H9 (cell line): ENCODE data around the gene TARBP1. TPM values are rescaled to one million over a fixed set of nuclear protein-coding genes. Genes with fewer than 3 reads are reported as not detected.

Source experiments
- DNase-seq: peaks from one replicate; pipeline ENCODE4 v3.0.0-alpha.2; 2017
- H2AFZ ChIP-seq: one replicate; pipeline ENCODE4 v1.6.1; 2013; ENCODE audit warnings: mild to moderate bottlenecking, low read length, control low read depth, moderate library complexity
- H2AK5ac ChIP-seq: 2 replicates; pipeline ENCODE4 v1.6.1; 2013; ENCODE audit warnings: low read length, control low read depth, mixed read lengths; ENCODE audit not compliant: insufficient read length
- H2BK120ac ChIP-seq: one replicate; pipeline ENCODE4 v1.6.1; 2013; ENCODE audit warnings: low read depth, mild to moderate bottlenecking, low read length, control low read depth, inconsistent platforms; ENCODE audit not compliant: poor library complexity, severe bottlenecking
- H2BK12ac ChIP-seq: 2 replicates; pipeline ENCODE4 v1.6.1; 2013; ENCODE audit warnings: low read length, control low read depth, mixed read lengths, low read depth; ENCODE audit not compliant: insufficient read length
- H2BK15ac ChIP-seq: 2 replicates; pipeline ENCODE4 v1.6.1; 2013; ENCODE audit warnings: low read depth, low read length, control low read depth
- H2BK20ac ChIP-seq: one replicate; pipeline ENCODE4 v1.6.1; 2013; ENCODE audit warnings: low read depth, mild to moderate bottlenecking, low read length, control low read depth, inconsistent platforms; ENCODE audit not compliant: poor library complexity, severe bottlenecking
- H2BK5ac ChIP-seq: 2 replicates; pipeline ENCODE4 v1.6.1; 2013; ENCODE audit warnings: low read length, control low read depth, mixed read lengths; ENCODE audit not compliant: insufficient read length
- H3K14ac ChIP-seq: 2 replicates; pipeline ENCODE4 v1.6.1; 2013; ENCODE audit warnings: low read length, control low read depth; ENCODE audit not compliant: insufficient read depth
- H3K18ac ChIP-seq: 2 replicates; pipeline ENCODE4 v1.6.1; 2013; ENCODE audit warnings: low read depth, mild to moderate bottlenecking, mixed read lengths, low read length, control low read depth; ENCODE audit not compliant: insufficient read length
- H3K23ac ChIP-seq: 2 replicates; pipeline ENCODE4 v1.6.1; 2013; ENCODE audit warnings: low read length, control low read depth, mixed read lengths, low read depth; ENCODE audit not compliant: insufficient read length
- H3K23me2 ChIP-seq: 2 replicates; pipeline ENCODE4 v1.6.1; 2013; ENCODE audit warnings: low read depth, mild to moderate bottlenecking, mixed read lengths, low read length, control low read depth; ENCODE audit not compliant: insufficient read length, poor library complexity, severe bottlenecking
- H3K27ac ChIP-seq: 2 replicates; pipeline ENCODE4 v1.5.1; 2013; ENCODE audit warnings: low read length, control low read depth, mixed read lengths, low read depth; ENCODE audit not compliant: insufficient read length
- H3K27me3 ChIP-seq: 2 replicates; pipeline ENCODE4 v1.6.1; 2013; ENCODE audit warnings: low read length, control low read depth, inconsistent platforms; ENCODE audit not compliant: insufficient read depth
- H3K4ac ChIP-seq: 2 replicates; pipeline ENCODE4 v1.6.1; 2013; ENCODE audit warnings: low read depth, mild to moderate bottlenecking, control low read depth, inconsistent platforms, low read length, moderate library complexity
- H3K4me1 ChIP-seq: 2 replicates; pipeline ENCODE4 v1.6.1; 2013; ENCODE audit warnings: low read length, control low read depth, inconsistent platforms; ENCODE audit not compliant: insufficient read depth
- H3K4me2 ChIP-seq: 2 replicates; pipeline ENCODE4 v1.6.1; 2013; ENCODE audit warnings: low read length, control low read depth, mixed read lengths; ENCODE audit not compliant: insufficient read length, insufficient read depth
- H3K56ac ChIP-seq: 2 replicates; pipeline ENCODE4 v1.6.1; 2013; ENCODE audit warnings: low read depth, mild to moderate bottlenecking, mixed read lengths, low read length, control low read depth; ENCODE audit not compliant: insufficient read length
- H3K79me1 ChIP-seq: 2 replicates; pipeline ENCODE4 v1.6.1; 2013; ENCODE audit warnings: low read depth, mild to moderate bottlenecking, moderate library complexity, low read length, control low read depth, inconsistent platforms; ENCODE audit not compliant: insufficient read depth, poor library complexity, severe bottlenecking
- H3K79me2 ChIP-seq: 2 replicates; pipeline ENCODE4 v1.6.1; 2013; ENCODE audit warnings: low read length, control low read depth, inconsistent platforms; ENCODE audit not compliant: insufficient read depth
- H3K9ac ChIP-seq: 2 replicates; pipeline ENCODE4 v1.6.1; 2013; ENCODE audit warnings: low read length, control low read depth, mixed read lengths; ENCODE audit not compliant: insufficient read length; ENCODE audit errors: extremely low read depth
- H3K9me3 ChIP-seq: one replicate; pipeline ENCODE4 v1.6.1; 2013; ENCODE audit warnings: low read depth, low read length, inconsistent platforms; ENCODE audit not compliant: control insufficient read depth
- H3T11ph ChIP-seq: one replicate; pipeline ENCODE4 v1.6.1; 2013; ENCODE audit warnings: mild to moderate bottlenecking, low read length, control low read depth, inconsistent platforms
- H4K20me1 ChIP-seq: one replicate; pipeline ENCODE4 v1.6.1; 2013; ENCODE audit not compliant: control insufficient read depth, insufficient read length, insufficient read depth
- H4K5ac ChIP-seq: 2 replicates; pipeline ENCODE4 v1.6.1; 2013; ENCODE audit warnings: low read depth, mild to moderate bottlenecking, mixed read lengths, low read length, control low read depth; ENCODE audit not compliant: insufficient read length
- H4K8ac ChIP-seq: replicated peaks from 2 replicates; pipeline ENCODE4 v1.6.1; 2013; ENCODE audit warnings: low read length, control low read depth, mixed read lengths, low read depth; ENCODE audit not compliant: insufficient read length
- H4K91ac ChIP-seq: 2 replicates; pipeline ENCODE4 v1.6.1; 2013; ENCODE audit warnings: low read depth, mild to moderate bottlenecking, moderate library complexity, mixed read lengths, low read length, control low read depth; ENCODE audit not compliant: insufficient read length
- H3K27ac Mint-ChIP-seq, 3 experiments: 2 replicates in 2 of 3; 3 replicates in 1 of 3; pipeline ENCODE4 v1.8.0; 2020 to 2021; ENCODE audit warnings: mixed read lengths in 3 of 3, mild to moderate bottlenecking in 1 of 3, moderate library complexity in 1 of 3
- H3K27me3 Mint-ChIP-seq: 2 replicates; pipeline ENCODE4 v1.8.0; 2021; ENCODE audit warnings: low read depth, mild to moderate bottlenecking, moderate library complexity, mixed read lengths
- H3K36me3 Mint-ChIP-seq, 3 experiments: 2 replicates in 2 of 3; 3 replicates in 1 of 3; pipeline ENCODE4 v1.8.0; 2020 to 2021; ENCODE audit warnings: low read depth in 3 of 3, mixed read lengths in 3 of 3; ENCODE audit not compliant: insufficient read depth in 1 of 3
- H3K4me1 Mint-ChIP-seq, 2 experiments: 2 replicates each; pipeline ENCODE4 v1.8.0; 2020; ENCODE audit warnings: mixed read lengths in 2 of 2
- H3K4me3 Mint-ChIP-seq, 2 experiments: 2 replicates in 1 of 2; 3 replicates in 1 of 2; pipeline ENCODE4 v1.8.0; 2020 to 2021; ENCODE audit warnings: mild to moderate bottlenecking in 2 of 2, mixed read lengths in 2 of 2, moderate library complexity in 1 of 2
- H3K9me3 Mint-ChIP-seq, 2 experiments: 2 replicates in 1 of 2; 3 replicates in 1 of 2; pipeline ENCODE4 v1.8.0; 2020; ENCODE audit warnings: mild to moderate bottlenecking in 2 of 2, mixed read lengths in 2 of 2, moderate library complexity in 1 of 2
- CTCF ChIP-seq: fragments of 200-600 bp; sonication (generic); conservative IDR thresholded peaks from 3 replicates; pipeline ENCODE4 v1.8.0; 2021; ENCODE audit warnings: antibody characterized with exemption, mild to moderate bottlenecking
- WGBS: extraction: QIAGEN DNeasy Blood & Tissue Kit; methylation state at CpG from one replicate; pipeline ENCODE4 v1.1.7; 2013; ENCODE audit warnings: missing lambda C conversion rate, low lambda C conversion rate, mixed read lengths; ENCODE audit not compliant: insufficient read length; ENCODE audit errors: extremely low coverage; 5-methylcytosine and 5-hydroxymethylcytosine counted together
- total RNA-seq: library from RNA; stranded (reverse); gene quantifications from 2 replicates; pipeline ENCODE4 v1.2.1, GENCODE V29; 2021

Gene TARBP1
- total RNA-seq, 1 experiment from 2014 or later, result 20.2 TPM

- Histone ChIP-seq H3K56ac (no peak overlapping the region), H3K23me2 (no peaks in the 10 kb centered on the region), H3K79me2 (no peaks in the 10 kb centered on the region), H2BK120ac (no peak overlapping the region), H4K8ac (no peak overlapping the region), H3K27me3 (no peaks in the 10 kb centered on the region), H3K14ac (no peak overlapping the region), H4K20me1 (no peaks in the 10 kb centered on the region), H2BK15ac (no peak overlapping the region), H3K27ac (no peak overlapping the region), H4K91ac (no peak overlapping the region), H2BK5ac (no peak overlapping the region), H3K4ac (no peak overlapping the region), H3K4me2 (no peak overlapping the region), H3K9me3 (no peaks in the 10 kb centered on the region), H2BK12ac (no peak overlapping the region), H2AK5ac (no peak overlapping the region), H3K79me1 (no peaks in the 10 kb centered on the region), H3K23ac (no peak overlapping the region), H3T11ph (no peak overlapping the region), H3K4me1 (no peaks in the 10 kb centered on the region), H2BK20ac (no peak overlapping the region), H4K5ac (no peak overlapping the region), H2AFZ (no peak overlapping the region), H3K9ac (no peak overlapping the region), H3K18ac (no peak overlapping the region)
- Mint-ChIP-seq H3K27ac (peak overlapping the region in 2 of 3 experiments; percentile 25 to 26; a peak in 3 of 7 replicates), H3K27me3 (no peaks in the 10 kb centered on the region), H3K4me3 (no peak overlapping the region), H3K36me3 (peaks cover 17 to 44% (median 36%) of the 10 kb centered on the region in 3 experiments), H3K9me3 (peaks cover 2 to 5% of the 10 kb centered on the region in 2 experiments; a peak in 3 of 5 replicates), H3K4me1 (0 out of 4 replicates have a peak, but pooled peaks cover 0 to 2% of the 10 kb centered on the region in 2 experiments)
- no CpG with 5 or more reads among the region's 2 CpGs for WGBS
- TF ChIP-seq CTCF, result no peak
- no peak for DNase-seq
Observed at GRCh38 chr1:234434706-234435105, 44.3 kb downstream of the TARBP1 start.
